NCI-H2227 treated with DMSO at 0.1 percent for 48 hours (cell line): Measurements from ENCODE around the gene EFL1.

Source experiments
- DNase-seq: peaks from one replicate; lab custom pipeline; 2025; lab: John Stamatoyannopoulos, UW

The EFL1 gene

DNA sequence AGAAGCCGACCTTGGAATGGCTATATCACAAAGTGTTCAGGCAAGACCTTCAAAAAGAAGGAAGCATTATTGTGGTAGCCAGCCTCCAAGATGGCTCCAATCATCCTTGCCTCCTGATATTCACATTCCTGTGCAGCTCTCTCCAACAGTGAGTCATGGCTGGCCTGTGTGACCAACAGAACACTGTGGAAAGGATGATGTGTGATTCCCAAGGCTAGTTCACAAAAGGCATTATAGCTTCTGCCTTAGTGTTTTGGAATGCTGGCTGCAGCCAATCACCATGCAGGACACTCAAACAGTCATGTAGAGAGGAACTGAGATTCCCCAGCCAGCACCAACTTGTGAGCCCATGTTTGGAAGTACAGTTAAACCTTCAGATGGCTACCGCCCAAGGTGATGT, 102.6 kb downstream of the EFL1 start:
- no peak for DNase-seq

DNA sequence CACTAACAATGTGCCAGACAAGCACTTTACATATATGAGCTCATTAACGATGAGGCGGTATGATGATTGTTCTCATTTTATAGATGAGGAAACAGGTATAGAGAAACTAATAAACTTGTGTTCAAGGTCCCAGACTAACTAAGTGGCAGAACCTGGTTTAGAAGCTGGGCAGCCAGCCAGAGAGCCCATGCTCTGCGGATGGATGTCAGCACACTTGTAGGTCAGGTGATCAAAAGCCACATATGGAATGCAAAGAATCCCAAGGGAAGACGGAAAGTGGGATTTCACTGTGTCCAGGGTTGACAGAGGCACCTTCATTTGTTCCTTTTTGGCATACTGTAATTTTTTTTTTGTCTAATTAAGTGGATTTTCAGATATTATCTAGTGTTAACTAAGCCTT, 103.7 kb downstream of the EFL1 start:
- no peak for DNase-seq

DNA sequence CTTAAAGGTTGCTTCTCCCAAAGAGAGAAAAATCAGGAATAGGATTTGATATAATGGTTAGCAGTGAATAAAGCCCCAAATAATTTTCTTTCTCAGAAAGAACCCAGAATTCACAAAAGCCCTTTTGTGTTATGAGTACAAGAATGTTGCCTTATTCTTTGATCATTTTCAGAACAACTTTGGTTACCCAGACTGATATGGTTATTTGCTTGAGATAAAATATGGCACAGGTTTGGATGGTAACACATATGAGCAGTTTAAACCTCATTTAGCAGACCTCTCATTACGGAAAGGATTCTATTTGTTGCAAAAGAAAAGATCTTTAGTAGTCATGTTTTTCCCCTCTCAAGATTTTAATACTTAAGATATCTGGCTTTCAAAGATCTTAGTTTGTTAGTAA, 111.9 kb downstream of the EFL1 start:
- DNase-seq: no peak

DNA sequence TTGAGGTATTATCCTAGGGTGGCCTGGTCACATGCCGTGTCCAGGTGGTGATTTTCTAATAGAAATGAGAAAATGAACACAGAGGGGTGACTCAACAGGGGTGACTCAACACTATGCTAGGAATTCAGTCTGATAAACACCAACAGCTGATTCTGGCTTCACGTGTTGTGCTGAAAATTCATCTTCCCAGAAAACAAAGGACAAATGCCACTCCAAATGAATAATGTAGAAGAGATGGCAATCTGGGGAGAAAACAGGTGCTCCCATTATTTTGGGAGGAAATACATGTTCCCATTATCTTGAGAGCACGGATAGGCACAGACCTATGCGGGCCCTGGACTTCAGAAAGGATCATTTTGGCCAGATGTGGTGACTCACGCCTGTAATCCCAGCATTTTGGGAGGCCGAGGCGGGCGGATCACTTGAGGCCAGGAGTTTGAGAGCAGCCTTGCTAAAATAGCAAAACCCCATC, 115.5 kb downstream of the EFL1 start:
- DNase-seq: no peak

DNA sequence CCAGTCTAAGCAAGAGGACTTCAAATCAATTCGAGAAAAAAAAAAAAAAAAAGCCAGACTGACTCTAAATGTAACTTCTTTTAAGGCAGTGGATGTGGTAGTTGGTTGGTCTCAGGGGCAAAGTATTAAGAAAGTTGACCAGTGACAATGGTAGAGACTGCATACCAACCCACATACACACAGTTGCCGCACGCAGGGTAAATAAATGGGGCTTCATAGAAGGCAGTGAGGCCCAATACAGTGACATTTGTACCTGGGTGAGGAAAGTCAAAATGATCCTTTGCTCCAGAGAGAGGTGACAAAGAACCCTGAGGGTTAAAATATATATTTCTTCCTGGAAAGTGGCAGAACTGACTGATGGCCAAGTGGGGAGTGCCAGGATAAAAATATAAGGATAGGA, 116.0 kb downstream of the EFL1 start:
- no peak for DNase-seq

DNA sequence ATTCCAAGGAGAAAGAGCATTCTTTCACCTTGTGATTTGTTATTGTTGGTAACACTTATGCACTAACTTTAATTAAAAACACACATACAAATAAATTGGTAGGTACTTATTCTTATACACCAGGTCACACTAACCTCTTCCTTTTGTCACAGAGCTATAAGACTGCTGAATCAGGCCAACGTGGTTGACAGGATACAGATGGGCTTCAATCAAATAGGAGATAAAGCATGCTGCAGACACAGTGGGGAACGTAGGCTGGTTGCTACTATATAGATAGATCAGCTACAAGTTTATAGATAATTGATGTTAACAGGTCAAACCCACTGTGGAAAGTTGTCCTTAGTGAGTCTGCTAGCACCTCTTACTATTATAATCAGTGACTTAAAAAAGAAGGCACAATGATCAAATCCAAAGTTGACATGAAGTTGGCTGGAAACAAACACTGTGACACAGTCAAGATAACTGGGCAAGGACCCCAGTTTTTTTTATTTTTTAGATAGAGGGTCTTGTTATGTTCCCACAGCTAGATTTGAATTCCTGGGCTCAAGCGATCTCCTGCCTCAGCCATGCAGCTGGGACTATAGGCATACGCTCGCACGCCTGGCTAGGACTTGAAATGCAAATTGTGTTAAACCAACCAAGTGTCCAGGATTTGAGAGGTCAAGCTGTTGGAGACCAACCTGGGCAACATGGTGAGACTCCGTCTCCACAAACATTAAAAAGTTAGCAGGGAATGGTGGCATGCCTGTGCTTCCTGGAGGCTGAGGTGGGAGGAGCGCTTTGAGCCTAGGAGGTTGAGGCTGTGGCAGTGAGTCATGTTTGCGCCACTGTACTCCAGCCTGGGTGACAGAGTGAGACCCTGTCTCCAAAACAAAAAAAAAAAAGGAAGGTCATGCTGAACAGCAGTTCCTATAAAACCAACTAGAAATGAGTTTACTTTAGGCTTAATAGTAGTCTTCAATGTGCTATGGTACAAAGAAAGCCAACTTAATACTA, 118.8 kb downstream of the EFL1 start:
- DNase-seq: no peak

DNA sequence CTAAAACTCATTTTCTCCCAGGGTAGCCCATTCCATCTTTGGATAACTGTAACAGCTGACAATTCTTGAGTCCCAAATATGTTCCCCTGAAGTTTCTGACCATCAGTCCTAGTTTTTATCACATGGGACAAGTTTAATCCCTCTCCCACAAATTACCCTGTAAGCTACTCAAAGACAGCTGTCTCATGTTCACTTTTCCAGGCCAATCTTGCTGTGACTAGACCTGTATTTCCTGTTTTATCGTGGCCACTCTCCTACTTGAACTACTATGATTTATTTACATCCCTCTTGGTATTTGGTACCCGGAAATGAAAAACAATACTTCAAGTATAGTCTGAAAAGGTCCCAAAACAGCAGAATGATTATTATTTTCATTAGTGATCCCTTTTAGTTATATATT, 121.6 kb downstream of the EFL1 start:
- no peak for DNase-seq

DNA sequence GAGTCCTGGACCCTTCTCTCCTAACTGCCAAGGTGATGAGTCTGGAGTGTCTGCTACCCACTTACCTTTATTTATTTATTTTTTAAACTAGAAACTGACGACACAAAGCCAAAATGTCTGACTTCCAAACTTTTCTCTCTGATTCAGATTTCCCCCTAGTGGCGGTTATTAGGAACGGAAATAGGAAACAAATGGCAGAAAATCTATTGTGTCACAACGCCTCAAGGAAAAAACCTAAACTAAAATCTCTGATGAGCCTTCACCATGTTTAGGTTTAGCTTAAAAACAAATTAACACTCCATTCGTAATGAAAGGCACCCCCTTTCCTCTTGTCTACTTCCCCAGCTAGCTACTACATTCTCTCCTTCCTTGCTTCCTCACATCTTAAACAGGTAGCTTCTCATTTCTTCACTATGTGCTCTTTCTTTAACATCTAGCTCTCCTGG, 122.7 kb downstream of the EFL1 start:
- DNase-seq: peak; percentile 33

DNA sequence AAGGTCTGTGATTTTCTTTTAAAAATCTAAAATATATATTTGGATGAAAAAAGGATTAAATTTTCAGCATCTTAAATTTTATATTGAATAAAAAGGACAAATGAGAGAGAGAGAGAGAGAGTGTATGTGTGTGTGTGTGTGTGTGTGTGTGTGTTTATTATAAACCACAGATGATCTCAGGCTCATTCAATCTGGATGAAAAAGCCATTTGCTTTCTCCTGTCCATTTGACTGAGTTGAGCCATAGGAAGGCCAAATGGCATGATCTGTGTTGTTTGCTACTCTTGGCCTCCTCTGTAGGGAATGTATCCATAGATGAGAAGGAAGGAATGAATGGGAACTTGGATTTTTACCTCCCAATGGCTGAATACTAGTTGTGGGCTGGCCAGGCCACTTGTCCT, 124.2 kb downstream of the EFL1 start:
- no peak for DNase-seq

DNA sequence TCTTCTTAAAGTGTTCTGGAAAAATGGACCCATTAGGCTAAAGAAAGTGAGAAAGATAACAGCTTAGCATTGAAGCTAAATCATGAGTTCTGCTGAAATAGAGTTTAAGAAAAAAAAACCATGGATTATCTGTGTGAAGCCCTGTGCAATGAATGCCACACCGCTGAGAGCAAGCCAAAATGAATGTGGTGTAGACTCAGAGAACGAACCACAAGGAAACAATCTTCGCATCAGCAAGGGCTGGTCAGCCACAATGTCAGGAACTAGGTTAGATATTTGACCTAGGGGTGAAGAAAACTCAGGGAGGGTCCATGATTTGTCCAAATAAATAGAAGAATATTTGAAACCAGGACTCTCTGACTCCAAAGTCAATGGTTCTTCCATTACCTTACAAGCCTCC, 125.3 kb downstream of the EFL1 start:
- DNase-seq: no peak

DNA sequence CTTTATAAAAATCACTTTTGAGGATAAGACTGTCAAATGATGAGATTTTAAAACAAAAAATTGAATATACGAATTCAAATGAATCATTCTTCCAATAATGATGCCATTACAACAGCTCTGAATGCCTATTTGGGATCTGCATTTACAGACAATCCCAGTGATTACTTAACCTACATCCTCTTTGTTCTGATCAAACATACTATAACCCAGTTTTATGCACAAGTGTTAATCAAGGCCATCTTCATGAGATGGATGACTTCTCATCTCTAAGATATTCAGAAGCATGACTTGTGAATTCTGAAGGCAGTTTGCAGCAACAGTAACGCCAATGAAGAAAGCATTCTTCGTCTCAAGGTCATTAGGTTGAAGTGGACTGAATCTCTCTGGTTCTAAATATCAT, 126.4 kb downstream of the EFL1 start:
- no peak for DNase-seq

DNA sequence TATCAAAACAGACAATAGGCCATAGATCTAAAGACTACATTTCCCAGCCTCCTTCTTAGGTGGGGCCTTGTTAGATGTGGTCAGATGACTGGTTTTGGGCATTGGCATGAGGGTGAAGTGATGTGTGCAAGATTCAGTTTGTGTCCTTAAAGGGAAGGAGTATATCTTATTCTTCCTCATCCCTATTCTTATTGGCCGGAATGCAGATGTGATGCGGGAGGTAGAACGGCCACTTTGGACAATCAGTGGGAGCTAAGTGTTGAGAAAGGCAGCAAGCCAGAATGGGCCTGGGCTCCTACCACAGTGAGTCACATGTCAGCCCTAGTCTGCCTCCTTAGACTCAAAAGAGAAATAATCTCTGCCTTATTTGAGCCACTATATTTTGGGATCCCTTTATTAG, 126.9 kb downstream of the EFL1 start:
- no peak for DNase-seq

DNA sequence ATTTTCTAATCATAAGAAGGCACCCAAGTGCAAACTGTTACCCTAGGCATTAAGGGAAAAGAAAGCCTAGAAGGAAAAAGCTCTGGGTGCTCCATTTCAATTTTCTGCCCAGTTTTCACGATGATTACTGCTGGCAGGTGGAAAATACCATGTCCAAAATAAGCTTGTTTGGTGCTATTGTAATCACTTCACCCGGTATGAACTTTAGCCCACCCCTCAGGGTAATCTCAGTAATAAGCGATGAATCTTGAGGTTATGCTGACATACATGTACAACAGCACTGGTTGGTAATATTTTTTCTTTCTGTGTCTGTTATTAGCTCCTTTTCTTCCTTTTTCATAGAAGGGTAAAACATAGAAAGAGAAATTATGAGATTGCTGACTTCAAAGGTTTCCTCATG, 128.1 kb downstream of the EFL1 start:
- peak; percentile 92 for DNase-seq

DNA sequence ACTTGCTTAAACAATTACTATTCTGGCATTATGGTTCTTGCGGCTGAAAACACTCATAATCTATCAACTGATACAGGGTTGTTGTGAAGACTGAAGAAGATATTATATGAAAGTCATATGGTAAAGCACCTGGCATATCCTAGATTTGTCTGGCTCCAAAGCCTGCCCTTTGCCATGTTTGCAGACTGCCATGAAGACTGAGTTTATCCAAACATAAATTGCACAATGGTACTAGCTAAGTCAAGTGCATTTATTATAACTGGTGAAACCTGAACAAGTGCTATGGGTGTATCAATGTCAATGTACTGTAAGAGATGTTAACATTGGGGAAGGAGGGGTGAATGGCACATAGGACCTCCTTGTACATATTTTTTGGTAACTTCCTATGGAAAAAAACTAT, 129.3 kb downstream of the EFL1 start:
- no peak for DNase-seq

DNA sequence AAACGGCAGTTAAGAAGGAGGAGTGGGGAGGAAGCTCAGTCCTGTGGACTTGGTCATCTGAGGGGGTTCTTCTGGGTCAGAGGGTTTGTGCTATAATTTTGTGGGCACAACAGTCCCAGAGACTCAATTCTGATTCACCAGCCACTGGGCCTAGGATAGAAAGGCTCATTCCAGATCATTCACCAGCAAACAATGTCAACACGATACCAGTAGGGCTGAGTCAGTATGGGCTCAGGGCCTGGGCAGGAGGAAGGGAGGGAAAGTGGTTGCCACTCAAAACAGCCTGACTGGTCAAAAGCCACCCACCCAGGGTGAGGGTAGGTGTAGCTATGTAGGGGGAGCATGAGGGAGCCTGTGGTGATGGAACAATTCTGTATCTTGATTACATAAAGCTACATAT, 129.8 kb downstream of the EFL1 start:
- DNase-seq: no peak

DNA sequence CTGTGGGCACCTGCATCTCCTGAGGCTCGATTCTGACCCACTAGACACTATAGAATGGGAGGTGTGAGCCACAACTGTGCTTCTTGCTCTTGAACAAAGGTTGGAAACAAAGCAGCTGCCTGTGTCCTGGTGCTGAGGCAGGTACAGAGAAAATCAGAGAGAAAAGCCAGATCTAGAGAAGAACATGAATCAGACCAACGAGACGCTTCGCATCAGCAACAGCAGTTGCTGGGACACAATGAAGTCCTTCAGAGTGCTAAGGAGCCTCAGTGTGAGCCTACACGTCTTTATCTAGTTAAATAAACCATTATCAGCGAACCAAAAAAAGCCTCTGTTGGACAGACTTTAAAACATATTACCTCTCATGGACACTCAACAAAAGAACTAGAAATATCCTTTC, 130.4 kb downstream of the EFL1 start:
- no peak for DNase-seq

DNA sequence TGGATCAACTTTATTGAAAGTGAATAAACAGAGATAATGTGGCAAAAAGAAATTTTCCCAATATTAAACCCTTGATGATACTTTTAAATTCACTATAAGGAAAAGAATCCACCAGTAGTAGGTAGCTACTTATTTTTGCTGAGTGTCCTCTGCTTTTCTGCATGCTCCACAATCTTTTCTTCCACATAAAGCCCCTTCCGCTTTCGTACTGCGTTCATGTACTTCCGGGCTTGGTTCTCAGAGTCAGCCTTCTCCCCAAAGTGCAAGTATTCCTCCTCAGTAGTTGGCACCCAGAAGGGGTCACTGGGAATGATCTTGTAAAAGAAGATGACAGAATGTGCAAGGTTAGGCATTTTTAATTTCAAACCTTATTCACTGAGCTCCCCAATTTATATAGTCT, 132.3 kb downstream of the EFL1 start:
- DNase-seq: no peak

DNA sequence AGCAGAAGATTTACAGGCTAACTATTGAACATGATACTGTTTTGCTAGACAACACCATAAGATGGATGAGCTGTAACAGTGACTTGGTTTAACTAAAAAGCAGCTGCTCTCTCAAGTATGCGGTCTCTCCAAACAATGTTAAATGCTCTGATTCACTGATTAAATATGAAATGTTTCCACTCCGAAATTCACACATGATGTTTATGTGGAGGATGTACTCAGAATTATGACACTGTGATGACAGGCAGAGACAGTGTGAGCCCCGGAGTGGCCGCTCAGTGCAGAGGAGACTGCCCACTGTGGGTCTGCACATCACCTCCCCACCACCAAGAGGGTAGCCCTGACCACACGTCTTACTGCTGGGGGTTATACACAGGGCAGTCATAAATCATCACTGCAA, 132.8 kb downstream of the EFL1 start:
- DNase-seq: no peak

DNA sequence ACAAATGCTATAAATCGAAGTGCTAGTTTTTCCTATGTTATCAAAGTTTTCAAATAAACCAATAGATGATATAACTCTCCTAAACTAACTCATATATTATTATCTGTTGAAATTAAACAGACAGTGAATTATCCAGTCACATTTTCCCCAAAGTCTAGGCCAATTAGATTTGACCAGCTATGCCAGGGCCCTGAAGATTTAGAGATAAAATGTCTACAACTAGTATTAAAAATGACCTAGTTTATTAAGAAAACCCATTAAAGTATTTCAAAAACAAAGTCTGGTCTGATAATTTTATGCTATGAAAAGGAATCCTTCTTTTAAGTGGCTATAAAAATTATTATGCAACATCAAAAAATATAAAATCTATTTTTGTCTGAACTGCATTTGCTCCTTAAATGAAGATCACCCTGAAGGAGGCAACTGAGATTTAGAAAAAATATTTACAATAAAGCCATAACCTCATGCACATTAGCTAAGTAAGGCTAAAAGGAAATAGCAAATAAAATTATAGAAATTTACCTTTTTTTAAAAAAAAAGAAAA, 133.3 kb downstream of the EFL1 start:
- no peak for DNase-seq

DNA sequence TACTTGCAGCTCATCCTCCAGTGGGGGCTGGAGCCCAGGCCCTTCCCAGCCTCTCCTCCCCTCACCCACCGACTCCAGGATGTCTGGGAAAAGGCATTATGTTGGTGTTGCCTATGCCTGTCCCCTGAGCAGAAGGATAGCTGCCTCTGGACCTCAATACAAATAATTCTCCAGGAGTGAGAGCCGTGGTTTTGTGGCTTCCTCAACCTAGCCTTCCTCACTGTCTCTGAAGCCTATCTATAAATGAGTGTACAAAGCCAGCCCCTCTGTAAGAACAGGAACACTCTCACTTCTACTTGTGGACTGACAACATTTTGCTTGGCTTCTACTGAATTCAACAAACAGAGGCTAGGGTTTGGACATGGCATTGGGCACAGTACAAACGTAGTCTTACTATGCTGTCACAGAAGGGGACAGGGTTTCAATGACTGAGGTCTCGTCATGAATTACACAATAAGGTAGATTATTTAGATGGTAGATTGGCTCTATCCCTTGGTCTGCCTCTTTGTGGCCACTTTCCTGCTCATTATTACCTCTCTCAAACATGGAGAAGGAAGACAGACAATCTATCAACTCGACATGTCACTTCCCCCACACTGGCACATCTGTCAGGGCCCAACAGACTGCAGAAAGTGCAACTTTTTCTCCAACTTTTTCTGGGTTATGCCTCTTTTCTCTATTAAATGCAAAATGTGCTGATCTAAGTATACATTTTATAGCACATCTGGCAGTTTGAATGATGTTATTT, 134.0 kb downstream of the EFL1 start:
- DNase-seq: no peak

DNA sequence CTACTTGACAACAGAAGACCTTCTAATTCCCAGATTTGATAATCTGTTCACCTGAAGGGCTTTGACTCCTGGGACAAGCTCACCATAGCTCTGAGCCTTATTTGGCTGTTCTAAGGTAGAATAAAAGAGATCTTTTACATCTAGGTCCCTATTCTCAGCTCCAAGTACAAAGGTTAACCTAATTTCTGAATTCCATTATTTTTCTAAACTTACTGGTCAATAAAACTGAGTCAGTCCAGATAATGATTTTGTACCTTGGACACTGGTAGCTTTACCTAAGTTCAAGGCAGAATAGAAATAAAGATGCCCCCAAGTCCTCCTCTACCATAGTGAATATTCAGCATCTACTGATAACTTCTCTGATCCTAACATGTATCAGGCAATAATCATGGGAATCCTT, 135.0 kb downstream of the EFL1 start:
- no peak for DNase-seq

DNA sequence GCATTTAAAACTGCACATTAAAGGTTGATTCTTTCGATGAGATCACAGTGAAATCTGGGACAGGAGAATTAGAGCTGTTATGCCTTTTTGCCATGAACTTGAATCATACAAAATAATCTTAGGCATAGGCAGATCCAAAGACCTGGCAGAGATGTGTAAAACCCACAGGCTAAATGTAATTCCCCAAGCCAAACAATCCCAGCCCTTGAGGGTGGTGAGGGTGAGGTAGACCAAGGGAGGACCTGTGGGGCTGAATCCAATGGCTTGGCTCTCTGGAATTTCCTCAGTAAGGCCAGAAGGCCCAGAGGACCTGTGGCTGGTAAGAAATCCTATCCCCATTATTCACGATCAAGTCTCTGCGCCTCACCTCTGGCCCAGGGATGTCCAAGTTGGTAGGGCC, 136.2 kb downstream of the EFL1 start:
- DNase-seq: no peak
